HL-60 (cell line): Measurements from ENCODE around the gene CACUL1.

Experiments
- DNase-seq, 2 experiments: peaks; one replicate each; pipeline ENCODE4 v3.0.0-alpha.2; 2010 to 2020; ENCODE audit warnings: low read depth in 1 of 2, low spot score in 1 of 2
- H3K27ac ChIP-seq: fragments of 250-450 bp; sonication (Bioruptor Pico); replicated peaks from 2 replicates; pipeline ENCODE4 v1.5.1; 2020; ENCODE audit warnings: mild to moderate bottlenecking, moderate library complexity
- H3K27me3 ChIP-seq: fragments of 250-450 bp; sonication (Bioruptor Pico); 2 replicates; pipeline ENCODE4 v1.5.1; 2021; ENCODE audit warnings: mild to moderate bottlenecking, moderate library complexity; ENCODE audit not compliant: insufficient read depth, poor library complexity, severe bottlenecking
- H3K4me3 ChIP-seq: replicated peaks from 2 replicates; pipeline ENCODE4 v1.5.1; 2011; ENCODE audit warnings: mild to moderate bottlenecking, control low read depth, low read length; ENCODE audit not compliant: insufficient read depth
- CTCF ChIP-seq: IDR thresholded peaks from one replicate; pipeline ENCODE4 v1.5.1; 2011; ENCODE audit warnings: low read length, control low read depth, inconsistent platforms; ENCODE audit not compliant: insufficient read depth
- GABPA ChIP-seq: IDR thresholded peaks from 2 replicates; pipeline ENCODE4 v1.6.1; 2012; ENCODE audit warnings: low read depth
- POLR2AphosphoS5 ChIP-seq: IDR thresholded peaks from 2 replicates; pipeline ENCODE4 v1.6.1; 2012; ENCODE audit warnings: low read depth
- SPI1 ChIP-seq: IDR thresholded peaks from 2 replicates; pipeline ENCODE4 v1.6.1; 2012; ENCODE audit warnings: low read depth, mild to moderate bottlenecking, borderline replicate concordance
- TF ChIP-seq, protein P1 (sequence below): IDR thresholded peaks from 2 replicates; pipeline ENCODE4 v1.6.1; 2012; ENCODE audit warnings: low read depth; ENCODE audit not compliant: insufficient replicate concordance

CACUL1 gene

DNA sequence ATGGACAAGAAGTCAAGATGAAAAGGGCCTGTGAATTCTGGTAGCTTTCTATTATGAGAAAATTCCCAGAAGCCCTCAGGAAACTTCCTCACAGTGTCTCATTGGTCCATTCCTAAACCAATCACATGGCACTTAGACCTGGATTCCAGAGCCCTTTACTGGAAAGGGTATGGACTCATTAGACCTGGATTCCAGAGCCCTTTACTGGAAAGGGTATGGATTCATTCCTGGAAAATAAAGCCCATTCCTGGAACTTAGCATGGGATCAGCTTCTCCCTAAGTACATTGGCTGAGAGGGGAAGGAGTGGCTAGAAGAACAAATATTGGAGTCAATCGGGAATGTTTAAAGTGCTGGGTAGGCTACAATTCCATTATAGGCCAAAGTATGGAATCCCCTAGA, 3.7 kb upstream of the CACUL1 start:
- no peak for TF ChIP-seq GABPA
- TF ChIP-seq CTCF = no peak
- no peak for TF ChIP-seq POLR2AphosphoS5
- TF ChIP-seq, protein P1, sequence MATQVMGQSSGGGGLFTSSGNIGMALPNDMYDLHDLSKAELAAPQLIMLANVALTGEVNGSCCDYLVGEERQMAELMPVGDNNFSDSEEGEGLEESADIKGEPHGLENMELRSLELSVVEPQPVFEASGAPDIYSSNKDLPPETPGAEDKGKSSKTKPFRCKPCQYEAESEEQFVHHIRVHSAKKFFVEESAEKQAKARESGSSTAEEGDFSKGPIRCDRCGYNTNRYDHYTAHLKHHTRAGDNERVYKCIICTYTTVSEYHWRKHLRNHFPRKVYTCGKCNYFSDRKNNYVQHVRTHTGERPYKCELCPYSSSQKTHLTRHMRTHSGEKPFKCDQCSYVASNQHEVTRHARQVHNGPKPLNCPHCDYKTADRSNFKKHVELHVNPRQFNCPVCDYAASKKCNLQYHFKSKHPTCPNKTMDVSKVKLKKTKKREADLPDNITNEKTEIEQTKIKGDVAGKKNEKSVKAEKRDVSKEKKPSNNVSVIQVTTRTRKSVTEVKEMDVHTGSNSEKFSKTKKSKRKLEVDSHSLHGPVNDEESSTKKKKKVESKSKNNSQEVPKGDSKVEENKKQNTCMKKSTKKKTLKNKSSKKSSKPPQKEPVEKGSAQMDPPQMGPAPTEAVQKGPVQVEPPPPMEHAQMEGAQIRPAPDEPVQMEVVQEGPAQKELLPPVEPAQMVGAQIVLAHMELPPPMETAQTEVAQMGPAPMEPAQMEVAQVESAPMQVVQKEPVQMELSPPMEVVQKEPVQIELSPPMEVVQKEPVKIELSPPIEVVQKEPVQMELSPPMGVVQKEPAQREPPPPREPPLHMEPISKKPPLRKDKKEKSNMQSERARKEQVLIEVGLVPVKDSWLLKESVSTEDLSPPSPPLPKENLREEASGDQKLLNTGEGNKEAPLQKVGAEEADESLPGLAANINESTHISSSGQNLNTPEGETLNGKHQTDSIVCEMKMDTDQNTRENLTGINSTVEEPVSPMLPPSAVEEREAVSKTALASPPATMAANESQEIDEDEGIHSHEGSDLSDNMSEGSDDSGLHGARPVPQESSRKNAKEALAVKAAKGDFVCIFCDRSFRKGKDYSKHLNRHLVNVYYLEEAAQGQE = no peak
- no peak for TF ChIP-seq SPI1
- DNase-seq = no peak
- no peaks in the 10 kb centered on the region for H3K27me3 ChIP-seq
- H3K4me3 ChIP-seq = no peak overlapping the region
- no peak overlapping the region for H3K27ac ChIP-seq

- Histone ChIP-seq H3K27ac (peak overlapping the region; percentile 89), H3K27me3 (no peaks in the 10 kb centered on the region), H3K4me3 (peak overlapping the region; percentile 98)
- TF ChIP-seq GABPA (no peak), CTCF (no peak), SPI1 (no peak), POLR2AphosphoS5 (no peak)
- TF ChIP-seq, protein P1 = no peak
- peak; percentile 41 to 57 for DNase-seq
These were observed 578 bp downstream of the CACUL1 start for GRCh38 chr10:118754229-118754555.

- TF ChIP-seq GABPA (no peak), CTCF (no peak), POLR2AphosphoS5 (no peak), SPI1 (no peak)
- TF ChIP-seq, protein P1 = no peak
- no peak for DNase-seq
- Histone ChIP-seq H3K27ac (peak overlapping the region; percentile 89), H3K4me3 (peak overlapping the region; percentile 98), H3K27me3 (no peaks in the 10 kb centered on the region)
These were observed 1.2 kb downstream of the CACUL1 start for GRCh38 chr10:118753331-118754228.
